SK-N-MC (cell line): ENCODE results near the gene PHKB.

ENCODE experiments used
- DNase-seq: peaks from one replicate; pipeline ENCODE4 v3.0.0-alpha.2; 2011; ENCODE audit warnings: low read depth, low spot score
- H3K27ac ChIP-seq: fragments of 200-600 bp; sonication (generic); 2 replicates; pipeline ENCODE4 v1.5.1; 2016; ENCODE audit warnings: mixed run types
- H3K36me3 ChIP-seq: fragments of 200-600 bp; sonication (generic); 2 replicates; pipeline ENCODE4 v1.6.1; 2017; ENCODE audit warnings: antibody characterized with exemption, low read length, mixed read lengths; ENCODE audit not compliant: insufficient read depth
- H3K4me3 ChIP-seq: fragments of 200-600 bp; sonication (generic); 2 replicates; pipeline ENCODE4 v1.5.1; 2016
- H3K9ac ChIP-seq: fragments of 200-600 bp; sonication (generic); 2 replicates; pipeline ENCODE4 v1.8.0; 2017; ENCODE audit warnings: mixed run types, mixed read lengths; ENCODE audit not compliant: insufficient read length
- H3K9me3 ChIP-seq: fragments of 200-600 bp; sonication (generic); 2 replicates; pipeline ENCODE4 v1.6.1; 2017; ENCODE audit warnings: low read depth, mild to moderate bottlenecking, antibody characterized with exemption, low read length, moderate library complexity, mixed read lengths
- EZH2 ChIP-seq: fragments of 200-600 bp; sonication (generic); IDR thresholded peaks from one replicate; pipeline ENCODE4 v1.6.1; 2017; ENCODE audit warnings: antibody characterized with exemption
- FOXP2 ChIP-seq: optimal IDR thresholded peaks from 2 replicates; pipeline ENCODE3; 2011; ENCODE audit warnings: mild to moderate bottlenecking, moderate library complexity; ENCODE audit not compliant: insufficient read depth; ENCODE audit errors: extremely low read length, control extremely low read depth
- POLR2AphosphoS5 ChIP-seq: IDR thresholded peaks from 2 replicates; pipeline ENCODE4 v1.6.1; 2012; ENCODE audit warnings: mild to moderate bottlenecking, low read depth, low read length, borderline replicate concordance

The PHKB gene

DNA sequence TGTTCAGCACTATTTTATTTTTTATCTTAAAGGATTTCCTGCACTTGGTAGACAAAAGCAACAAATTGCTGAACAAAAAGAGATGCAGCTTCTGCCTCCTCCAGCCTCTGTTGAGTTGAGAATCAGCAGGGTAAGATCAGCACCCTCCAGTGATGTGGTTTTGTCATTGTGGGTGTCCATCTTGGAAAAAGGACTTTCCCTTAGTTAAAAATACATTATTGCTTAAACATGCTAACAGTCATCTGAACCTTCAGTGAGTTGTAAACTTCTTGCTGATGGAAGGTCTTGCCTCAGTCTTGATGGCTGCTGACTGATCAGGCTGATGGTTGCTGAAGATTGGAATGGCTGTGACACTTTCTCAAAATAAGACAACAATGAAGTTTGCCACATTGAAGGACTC is 101.2 kb downstream of the PHKB start:
- Histone ChIP-seq H3K9me3 (no peaks in the 10 kb centered on the region), H3K9ac (no peak overlapping the region), H3K36me3 (no peaks in the 10 kb centered on the region), H3K27ac (no peak overlapping the region), H3K4me3 (no peak overlapping the region)
- DNase-seq: no peak
- no peak for TF ChIP-seq EZH2
- no peak for TF ChIP-seq FOXP2
- no peak for TF ChIP-seq POLR2AphosphoS5

DNA sequence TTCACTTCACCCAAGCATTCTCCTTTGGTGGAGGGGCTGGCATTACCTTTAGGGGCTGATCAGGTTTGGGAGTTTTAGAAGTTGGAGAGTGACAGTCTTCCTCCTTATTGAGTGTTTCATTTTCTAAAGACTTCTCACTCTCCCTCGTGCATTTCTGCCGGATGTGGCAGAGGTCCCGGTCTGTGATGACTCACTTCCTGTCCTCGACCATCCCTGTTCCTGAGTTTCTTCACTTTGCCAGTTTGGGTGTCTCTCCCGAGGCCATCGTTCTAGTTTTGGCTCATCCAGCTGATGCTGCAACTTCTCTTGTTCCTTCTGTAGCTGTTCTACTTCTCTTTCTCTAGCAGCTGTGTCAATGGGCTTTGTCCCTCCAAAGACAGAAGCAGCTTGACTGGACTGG is 104.3 kb downstream of the PHKB start:
- Histone ChIP-seq H3K36me3 (no peaks in the 10 kb centered on the region), H3K4me3 (no peak overlapping the region), H3K9ac (no peak overlapping the region), H3K27ac (no peak overlapping the region), H3K9me3 (no peaks in the 10 kb centered on the region)
- no peak for DNase-seq
- no peak for TF ChIP-seq EZH2
- TF ChIP-seq FOXP2: no peak
- no peak for TF ChIP-seq POLR2AphosphoS5

DNA sequence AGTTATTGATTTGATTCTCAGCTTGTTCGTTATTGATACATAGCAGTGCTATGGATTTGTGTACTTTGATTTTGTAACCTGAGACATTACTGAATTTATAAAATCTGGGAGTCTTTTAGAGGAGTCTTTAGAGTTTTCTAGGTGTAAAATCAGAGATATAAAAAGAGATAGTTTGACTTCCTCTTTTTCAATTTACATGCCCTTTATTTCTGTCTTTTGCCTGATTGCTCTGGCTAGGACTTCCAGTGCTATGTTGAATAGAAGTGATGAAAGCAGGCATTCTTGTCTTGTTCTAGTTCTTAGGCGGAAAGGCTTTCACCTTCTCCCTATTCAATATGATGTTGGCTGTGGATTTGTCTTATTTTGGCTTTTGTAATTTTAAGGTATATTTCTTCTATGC is 106.2 kb downstream of the PHKB start:
- Histone ChIP-seq H3K4me3 (no peak overlapping the region), H3K36me3 (no peaks in the 10 kb centered on the region), H3K9ac (no peak overlapping the region), H3K9me3 (no peaks in the 10 kb centered on the region), H3K27ac (no peak overlapping the region)
- no peak for DNase-seq
- TF ChIP-seq POLR2AphosphoS5: no peak
- TF ChIP-seq EZH2: no peak
- TF ChIP-seq FOXP2: no peak

DNA sequence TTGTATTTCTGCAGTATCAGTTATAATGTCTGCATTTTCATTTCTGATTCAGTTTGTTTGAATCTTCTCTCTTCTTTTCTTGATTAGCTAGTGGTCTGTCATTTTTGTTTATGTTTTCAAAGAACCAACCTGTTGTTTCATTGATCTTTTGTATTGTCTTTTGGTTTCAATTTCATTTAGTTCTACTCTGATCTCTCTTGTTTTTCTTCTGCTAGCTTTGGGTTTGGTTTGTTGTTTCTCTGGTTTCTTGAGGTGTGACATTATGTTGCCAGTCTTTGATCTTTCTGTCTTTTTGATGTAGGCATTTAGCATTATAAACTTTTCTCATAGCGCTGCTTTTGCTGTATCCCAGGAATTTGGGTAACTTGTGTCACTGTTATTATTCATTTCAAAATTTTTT is 107.2 kb downstream of the PHKB start:
- H3K36me3 ChIP-seq: no peaks in the 10 kb centered on the region
- TF ChIP-seq FOXP2 (no peak), POLR2AphosphoS5 (no peak), EZH2 (no peak)
- DNase-seq: no peak
- no peak overlapping the region for H3K27ac ChIP-seq
- no peak overlapping the region for H3K4me3 ChIP-seq
- H3K9ac ChIP-seq: no peak overlapping the region
- H3K9me3 ChIP-seq: no peaks in the 10 kb centered on the region

DNA sequence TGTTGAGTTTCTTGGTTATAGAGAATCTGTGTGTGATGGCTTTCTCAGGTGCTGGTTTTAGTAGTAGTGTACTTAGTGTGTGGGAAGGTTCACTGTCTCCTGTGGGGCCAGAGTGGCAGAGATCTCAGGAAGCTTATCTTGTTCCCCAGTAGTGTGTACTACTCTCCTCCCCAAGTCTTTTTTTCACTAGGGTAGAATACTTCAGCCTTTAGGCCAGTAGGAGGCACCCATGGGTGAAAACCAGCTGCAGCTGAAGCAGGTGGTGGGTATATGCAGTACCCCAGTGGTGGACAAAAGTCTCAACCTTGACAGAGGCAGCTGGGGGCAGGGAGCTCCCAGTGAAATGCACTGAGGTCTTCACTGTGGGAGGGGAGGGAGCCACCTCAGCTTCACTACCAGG is 109.9 kb downstream of the PHKB start:
- H3K9me3 ChIP-seq: no peaks in the 10 kb centered on the region
- no peaks in the 10 kb centered on the region for H3K36me3 ChIP-seq
- no peak overlapping the region for H3K4me3 ChIP-seq
- no peak for DNase-seq
- no peak overlapping the region for H3K27ac ChIP-seq
- TF ChIP-seq POLR2AphosphoS5 (no peak), EZH2 (no peak), FOXP2 (no peak)
- no peak overlapping the region for H3K9ac ChIP-seq

DNA sequence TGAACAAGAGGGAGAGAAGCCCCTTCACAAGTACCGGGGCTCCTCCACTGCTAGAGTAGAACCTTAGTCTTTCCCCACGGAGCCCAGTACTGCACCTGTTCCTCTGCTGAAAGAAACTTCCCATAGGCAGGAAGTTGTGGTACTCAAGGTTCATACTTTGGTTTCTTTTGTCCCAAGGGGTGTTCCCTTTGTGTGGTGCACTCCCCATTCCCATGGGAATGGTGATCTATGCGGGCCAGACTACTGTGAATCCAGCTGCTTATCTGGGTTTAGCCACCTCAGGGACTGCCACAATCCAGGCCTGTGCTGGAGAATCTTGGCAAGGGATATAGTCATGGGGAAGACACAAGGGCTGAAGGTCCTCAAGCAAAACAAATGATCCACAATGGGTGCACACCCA is 110.6 kb downstream of the PHKB start:
- Histone ChIP-seq H3K27ac (no peak overlapping the region), H3K36me3 (no peaks in the 10 kb centered on the region), H3K9ac (no peak overlapping the region), H3K4me3 (no peak overlapping the region), H3K9me3 (no peaks in the 10 kb centered on the region)
- DNase-seq: no peak
- TF ChIP-seq FOXP2: no peak
- no peak for TF ChIP-seq EZH2
- no peak for TF ChIP-seq POLR2AphosphoS5

DNA sequence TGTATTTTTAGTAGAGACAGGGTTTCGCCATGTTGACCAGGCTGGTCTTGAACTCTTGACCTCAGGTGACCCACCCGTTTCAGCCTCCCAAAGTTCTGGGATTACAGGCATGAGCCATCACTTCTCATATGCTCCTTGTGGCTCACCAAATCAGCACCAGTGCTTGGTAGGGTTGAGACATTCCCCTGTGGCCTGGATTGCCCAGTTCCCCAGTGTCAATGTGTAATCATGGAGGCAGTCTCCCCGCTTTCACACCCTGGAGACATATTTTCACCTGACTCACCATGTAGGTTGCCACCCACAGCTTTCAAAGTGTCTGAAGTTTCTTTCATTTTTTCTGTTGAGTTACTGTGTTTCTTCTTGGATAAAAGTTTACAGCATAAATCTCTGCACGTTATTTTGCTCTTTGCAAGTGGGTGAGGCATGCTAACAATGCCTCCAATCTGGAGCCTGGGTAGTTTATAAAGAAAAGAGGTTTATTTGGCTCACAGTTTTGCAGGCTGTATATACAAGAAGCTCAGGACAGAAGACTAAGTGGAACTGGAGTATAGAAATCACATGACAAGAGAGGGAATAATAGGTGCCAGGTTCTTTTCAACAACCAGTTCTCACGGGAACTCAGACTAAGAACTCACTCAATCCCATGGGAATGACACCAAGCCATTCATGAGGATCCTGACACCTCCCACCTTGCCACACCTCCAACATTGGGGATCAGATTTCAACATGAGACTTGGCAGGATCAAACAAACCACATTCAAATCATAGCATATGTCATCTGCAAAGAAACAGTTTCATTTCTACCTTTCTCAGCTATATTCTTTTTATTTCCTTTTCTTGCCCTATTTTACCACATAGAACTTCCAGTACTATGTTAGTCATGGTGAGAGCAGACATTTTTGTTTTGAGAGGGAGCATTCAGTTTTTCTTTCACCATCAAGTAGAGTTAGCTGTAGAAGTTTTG is 113.2 kb downstream of the PHKB start:
- TF ChIP-seq EZH2: no peak
- no peak for TF ChIP-seq POLR2AphosphoS5
- TF ChIP-seq FOXP2: no peak
- Histone ChIP-seq H3K4me3 (no peak overlapping the region), H3K9me3 (no peaks in the 10 kb centered on the region), H3K36me3 (no peaks in the 10 kb centered on the region), H3K27ac (no peak overlapping the region), H3K9ac (no peak overlapping the region)
- no peak for DNase-seq

DNA sequence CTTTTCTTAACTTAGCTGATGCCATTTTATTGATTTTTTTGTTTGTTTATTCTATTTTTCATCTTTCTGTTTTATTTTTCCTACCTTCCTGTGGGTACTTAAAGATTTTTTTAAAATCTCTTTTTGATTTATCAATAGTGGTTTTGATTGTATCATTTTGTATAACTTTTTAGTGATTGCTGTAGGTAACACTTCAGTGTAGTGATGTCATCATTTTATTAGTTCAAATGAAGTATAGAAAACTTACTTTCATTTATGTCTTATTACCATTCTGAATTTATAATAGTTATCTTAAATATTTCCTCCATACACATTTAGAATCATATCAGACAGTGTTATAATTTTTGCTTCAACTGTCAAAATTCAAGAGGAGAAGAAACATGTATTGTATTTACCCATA is 115.9 kb downstream of the PHKB start:
- Histone ChIP-seq H3K4me3 (no peak overlapping the region), H3K36me3 (no peaks in the 10 kb centered on the region), H3K27ac (no peak overlapping the region), H3K9me3 (no peaks in the 10 kb centered on the region), H3K9ac (no peak overlapping the region)
- no peak for DNase-seq
- TF ChIP-seq POLR2AphosphoS5 (no peak), EZH2 (no peak), FOXP2 (no peak)

DNA sequence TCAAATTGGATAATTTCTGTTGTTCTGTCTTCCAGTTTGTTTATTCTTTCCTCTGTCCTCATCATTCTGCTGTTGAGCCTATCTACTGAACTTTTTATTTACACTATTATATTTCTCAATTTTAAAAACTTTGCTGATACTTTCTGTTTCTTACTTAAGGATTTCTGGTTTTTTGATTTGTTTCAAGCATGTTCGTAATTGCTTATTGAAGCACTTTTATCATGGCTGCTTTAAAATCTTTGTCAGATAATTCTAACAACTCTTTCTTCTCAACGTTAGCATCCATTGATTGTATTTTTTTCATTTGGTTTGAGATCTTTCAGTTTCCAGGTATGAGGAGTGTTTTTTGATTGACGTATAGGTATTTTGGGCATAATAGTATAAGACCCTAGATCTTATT is 116.9 kb downstream of the PHKB start:
- no peak overlapping the region for H3K4me3 ChIP-seq
- no peak overlapping the region for H3K27ac ChIP-seq
- DNase-seq: no peak
- H3K36me3 ChIP-seq: no peaks in the 10 kb centered on the region
- TF ChIP-seq FOXP2 (no peak), EZH2 (no peak), POLR2AphosphoS5 (no peak)
- no peaks in the 10 kb centered on the region for H3K9me3 ChIP-seq
- no peak overlapping the region for H3K9ac ChIP-seq
